ENCODE measurements around the gene DCK. TPM values are rescaled to one million over a fixed set of nuclear protein-coding genes. Genes with fewer than 3 reads are reported as not detected.
"Not testable (repeated sequence)": the region's sequence is repeated elsewhere in the genome, so short reads cannot be mapped to it uniquely, and the experiment has no call there.

The DCK gene
- total RNA-seq, 4 donors from 2014 or later: 6.3 to 17.2 (median 11.8) TPM

DNA sequence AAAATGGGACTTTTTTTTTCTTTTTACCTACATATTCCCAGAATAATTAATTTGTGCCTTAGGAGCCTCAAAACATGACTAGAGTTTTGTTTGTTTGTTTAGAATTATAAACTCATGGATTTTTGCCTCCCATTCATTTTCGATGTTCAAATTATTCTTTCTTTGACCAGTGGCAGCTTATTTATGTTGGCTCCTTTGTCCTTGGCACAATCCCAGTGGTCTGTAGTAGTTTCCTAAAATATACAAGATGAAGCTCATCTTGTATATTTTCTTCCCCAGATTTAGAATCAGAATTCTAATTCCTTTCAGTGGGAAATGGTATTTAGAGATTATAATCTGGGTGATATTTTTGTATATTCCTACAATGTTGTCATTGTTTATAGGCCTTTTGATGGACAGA lies 27.2 kb downstream of the DCK start:
- ATAC-seq: no peak
- H3K36me3 ChIP-seq: no peaks in the 10 kb centered on the region
- H3K4me3 ChIP-seq: no peak overlapping the region
- H3K4me1 ChIP-seq: peaks cover 0 to 3% of the 10 kb centered on the region in 2 donors
- H3K27me3 ChIP-seq: no peaks in the 10 kb centered on the region
- in situ Hi-C loops (cut with MboI; ENCODE audit: low sequenced_read_pairs in 4 of 4): loop anchor here in 2 of 4 donors (25.0 kb wide), 1 partner anchor 358 kb away; the partner anchor contains the start of gene JCHAIN (in 2 of the 2)
- H3K27ac ChIP-seq: no peak overlapping the region
- no peaks in the 10 kb centered on the region for H3K9me3 ChIP-seq
- intact Hi-C loops (cut with DNase I; ENCODE audit: low total_unique reads): no loop called here
- DNase-seq: no peak
- TF ChIP-seq, protein P1, sequence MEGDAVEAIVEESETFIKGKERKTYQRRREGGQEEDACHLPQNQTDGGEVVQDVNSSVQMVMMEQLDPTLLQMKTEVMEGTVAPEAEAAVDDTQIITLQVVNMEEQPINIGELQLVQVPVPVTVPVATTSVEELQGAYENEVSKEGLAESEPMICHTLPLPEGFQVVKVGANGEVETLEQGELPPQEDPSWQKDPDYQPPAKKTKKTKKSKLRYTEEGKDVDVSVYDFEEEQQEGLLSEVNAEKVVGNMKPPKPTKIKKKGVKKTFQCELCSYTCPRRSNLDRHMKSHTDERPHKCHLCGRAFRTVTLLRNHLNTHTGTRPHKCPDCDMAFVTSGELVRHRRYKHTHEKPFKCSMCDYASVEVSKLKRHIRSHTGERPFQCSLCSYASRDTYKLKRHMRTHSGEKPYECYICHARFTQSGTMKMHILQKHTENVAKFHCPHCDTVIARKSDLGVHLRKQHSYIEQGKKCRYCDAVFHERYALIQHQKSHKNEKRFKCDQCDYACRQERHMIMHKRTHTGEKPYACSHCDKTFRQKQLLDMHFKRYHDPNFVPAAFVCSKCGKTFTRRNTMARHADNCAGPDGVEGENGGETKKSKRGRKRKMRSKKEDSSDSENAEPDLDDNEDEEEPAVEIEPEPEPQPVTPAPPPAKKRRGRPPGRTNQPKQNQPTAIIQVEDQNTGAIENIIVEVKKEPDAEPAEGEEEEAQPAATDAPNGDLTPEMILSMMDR (IDR thresholded peaks at IDR 0.05 in 4 of 5, conservative IDR thresholded peaks at IDR 0.05 in 1 of 5): no peak

DNA sequence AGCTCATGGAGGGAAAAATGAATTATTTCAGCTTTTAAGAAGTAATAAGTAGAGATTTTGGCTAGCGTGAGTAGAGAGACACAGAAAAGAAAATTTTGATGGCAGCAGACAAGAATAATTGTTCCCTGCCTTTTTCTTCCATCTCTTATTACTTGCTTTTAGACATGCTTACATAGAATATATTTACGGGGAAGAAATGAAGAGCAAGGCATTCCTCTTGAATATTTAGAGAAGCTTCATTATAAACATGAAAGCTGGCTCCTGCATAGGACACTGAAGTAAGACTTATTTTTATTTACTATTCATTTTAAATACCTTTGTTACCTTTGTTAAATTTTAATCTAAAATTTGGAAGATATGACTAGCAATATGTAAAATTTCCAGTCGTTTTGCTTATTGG lies 32.2 kb downstream of the DCK start:
- H3K27ac ChIP-seq: no peak overlapping the region
- intact Hi-C loops (cut with DNase I; ENCODE audit: low total_unique reads): no loop called here
- H3K36me3 ChIP-seq: no peaks in the 10 kb centered on the region
- H3K4me3 ChIP-seq: no peak overlapping the region
- no peak for DNase-seq
- H3K4me1 ChIP-seq: peaks cover 4 to 10% of the 10 kb centered on the region in 2 donors
- no peak for TF ChIP-seq POLR2A (IDR thresholded peaks at IDR 0.05)
- TF ChIP-seq, protein P1 (IDR thresholded peaks at IDR 0.05 in 4 of 5, conservative IDR thresholded peaks at IDR 0.05 in 1 of 5): no peak
- no peaks in the 10 kb centered on the region for H3K9me3 ChIP-seq
- in situ Hi-C loops (cut with MboI; ENCODE audit: low sequenced_read_pairs in 4 of 4): no loop called here
- no peak for ATAC-seq
- H3K27me3 ChIP-seq: no peaks in the 10 kb centered on the region

GRCh38 chr4:71026086-71026485 lies 32.6 kb downstream of the DCK start:
- in situ Hi-C loops (cut with MboI; ENCODE audit: low sequenced_read_pairs in 4 of 4): no loop called here
- H3K4me1 ChIP-seq: peaks cover 4 to 10% of the 10 kb centered on the region in 2 donors
- no peak overlapping the region for H3K4me3 ChIP-seq
- TF ChIP-seq, protein P1 (IDR thresholded peaks at IDR 0.05 in 4 of 5, conservative IDR thresholded peaks at IDR 0.05 in 1 of 5): no peak
- no peak for TF ChIP-seq POLR2A (IDR thresholded peaks at IDR 0.05)
- no peaks in the 10 kb centered on the region for H3K9me3 ChIP-seq
- H3K36me3 ChIP-seq: no peaks in the 10 kb centered on the region
- no peaks in the 10 kb centered on the region for H3K27me3 ChIP-seq
- intact Hi-C loops (cut with DNase I; ENCODE audit: low total_unique reads): no loop called here
- DNase-seq (no peak), ATAC-seq (peak; percentile 77 to 84)
- H3K27ac ChIP-seq: no peak overlapping the region

DNA sequence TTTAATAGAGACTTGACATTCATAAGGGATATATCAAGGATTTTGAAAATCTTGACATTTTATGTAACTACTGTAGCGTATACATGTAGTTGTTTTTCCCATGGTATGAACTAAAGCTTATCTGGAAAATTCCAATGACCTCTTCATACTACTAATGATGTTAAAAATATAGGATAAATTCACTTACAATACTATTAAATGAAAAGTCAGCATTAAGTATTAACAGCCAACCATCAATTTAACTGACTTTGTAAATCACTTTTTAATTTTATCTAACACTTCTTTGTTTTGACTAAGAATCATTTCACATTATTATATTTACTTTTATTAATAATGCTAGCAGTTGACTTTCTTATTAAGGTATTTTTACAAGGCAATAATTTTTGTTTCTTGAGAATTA lies 34.2 kb downstream of the DCK start:
- in situ Hi-C loops (cut with MboI; ENCODE audit: low sequenced_read_pairs in 4 of 4) (no loop called here), intact Hi-C loops (cut with DNase I; ENCODE audit: low total_unique reads) (no loop called here)
- Histone ChIP-seq H3K36me3 (no peaks in the 10 kb centered on the region), H3K27me3 (no peaks in the 10 kb centered on the region), H3K9me3 (no peaks in the 10 kb centered on the region), H3K4me3 (no peak overlapping the region), H3K4me1 (peaks cover 4 to 10% of the 10 kb centered on the region in 2 donors), H3K27ac (no peak overlapping the region)
- no peak for DNase-seq
- ATAC-seq: no peak
- TF ChIP-seq, protein P1 (IDR thresholded peaks at IDR 0.05 in 4 of 5, conservative IDR thresholded peaks at IDR 0.05 in 1 of 5): no peak
- TF ChIP-seq POLR2A (IDR thresholded peaks at IDR 0.05): no peak

GRCh38 chr4:71029504-71029903 lies 36.1 kb downstream of the DCK start:
- ATAC-seq: no peak
- peaks cover 4 to 10% of the 10 kb centered on the region in 2 donors for H3K4me1 ChIP-seq
- no peaks in the 10 kb centered on the region for H3K9me3 ChIP-seq
- H3K4me3 ChIP-seq: no peak overlapping the region
- no peak for DNase-seq
- in situ Hi-C loops (cut with MboI; ENCODE audit: low sequenced_read_pairs in 4 of 4) (no loop called here), intact Hi-C loops (cut with DNase I; ENCODE audit: low total_unique reads) (no loop called here)
- no peaks in the 10 kb centered on the region for H3K36me3 ChIP-seq
- TF ChIP-seq, protein P1 (IDR thresholded peaks at IDR 0.05 in 4 of 5, conservative IDR thresholded peaks at IDR 0.05 in 1 of 5): no peak
- TF ChIP-seq POLR2A (IDR thresholded peaks at IDR 0.05): no peak
- no peak overlapping the region for H3K27ac ChIP-seq
- no peaks in the 10 kb centered on the region for H3K27me3 ChIP-seq

DNA sequence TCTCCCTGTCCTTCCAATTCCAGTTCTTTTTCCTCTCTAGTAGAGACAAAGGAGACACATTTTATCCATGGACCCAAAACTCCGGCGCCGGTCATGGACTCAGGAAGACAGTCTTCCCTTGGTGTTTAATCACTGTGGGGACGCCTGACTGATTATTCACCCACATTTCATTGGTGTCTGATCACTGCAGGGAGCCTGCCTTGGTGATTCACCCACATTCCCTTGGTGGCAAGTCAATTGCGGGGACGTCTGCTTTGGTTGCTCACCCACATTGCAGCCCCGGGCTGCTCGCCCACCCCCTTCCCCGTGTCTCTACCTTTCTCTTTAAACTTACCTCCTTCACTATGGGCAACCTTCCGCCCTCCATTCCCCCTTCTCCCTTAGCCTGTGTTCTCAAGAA lies 38.7 kb downstream of the DCK start:
- H3K9me3 ChIP-seq; H3K36me3 ChIP-seq; H3K27ac ChIP-seq; intact Hi-C loops (cut with DNase I; ENCODE audit: low total_unique reads); H3K4me1 ChIP-seq; in situ Hi-C loops (cut with MboI; ENCODE audit: low sequenced_read_pairs in 4 of 4); H3K27me3 ChIP-seq; H3K4me3 ChIP-seq; DNase-seq; ATAC-seq: not testable (repeated sequence)
